Kidney (tissue), 14 donors: ENCODE data around the gene ZMYND15. TPM values are rescaled to one million over a fixed set of nuclear protein-coding genes. Genes with fewer than 3 reads are reported as not detected.

Experiments used
- DNase-seq, 5 donors: peaks; one replicate each; pipeline ENCODE4 v3.0.0-alpha.2; 2013 to 2020
- FAIRE-seq: peaks from 2 replicates; lab custom pipeline; 2012; peaks lifted over from hg19 to GRCh38; lab: Jason Lieb, UNC
- H3K27ac ChIP-seq, 2 donors: one replicate each; pipeline ENCODE4 v1.7.0; 2013; ENCODE audit warnings: low read depth in 2 of 2, low read length in 2 of 2, inconsistent platforms in 1 of 2
- H3K27me3 ChIP-seq: one replicate; pipeline ENCODE4 v1.7.1; 2013; ENCODE audit warnings: low read length, inconsistent platforms; ENCODE audit not compliant: control insufficient read depth, insufficient read depth
- H3K36me3 ChIP-seq, 3 donors: one replicate each; pipeline versions ENCODE4 v1.7.0 to v1.7.1; 2013; ENCODE audit warnings: low read length in 3 of 3, control low read depth in 1 of 3, inconsistent platforms in 1 of 3; ENCODE audit not compliant: insufficient read depth in 3 of 3, control insufficient read depth in 2 of 3
- H3K4me1 ChIP-seq, 3 donors: one replicate each; pipeline versions ENCODE4 v1.7.0 to v1.7.1; 2013; ENCODE audit warnings: low read length in 3 of 3, inconsistent platforms in 1 of 3, low read depth in 1 of 3; ENCODE audit not compliant: control insufficient read depth in 2 of 3, insufficient read depth in 2 of 3
- H3K4me3 ChIP-seq, 3 donors: one replicate each; pipeline versions ENCODE4 v1.7.0 to v1.8.1; 2013; ENCODE audit warnings: low read length in 3 of 3, control low read depth in 1 of 3, inconsistent platforms in 1 of 3
- H3K9ac ChIP-seq, 3 donors: one replicate each; pipeline versions ENCODE4 v1.7.0 to v1.7.1; 2013; ENCODE audit warnings: low read length in 3 of 3, control low read depth in 1 of 3, inconsistent platforms in 1 of 3
- H3K9me3 ChIP-seq, 3 donors: one replicate each; pipeline versions ENCODE4 v1.7.0 to v1.7.1; 2013; ENCODE audit warnings: low read length in 3 of 3, control low read depth in 1 of 3, inconsistent platforms in 1 of 3; ENCODE audit not compliant: control insufficient read depth in 2 of 3, insufficient read depth in 1 of 3
- intact Hi-C: fragments of 100-400 bp; cut with DNase I; formaldehyde crosslinking; loops from one replicate; pipeline ENCODE4 v1.11.1; 2022
- polyA plus RNA-seq: library from polyadenylated mRNA; stranded (reverse); fragments of 350-450 nt; fragmentation: Illumina TruSeq; extraction: RNeasy Lipid Tissue Mini Kit (QIAGEN cat#74804); gene quantifications from one replicate; pipeline ENCODE4 v1.2.3, GENCODE V29; 2014; ENCODE audit warnings: low read depth, low replicate concordance; ENCODE audit not compliant: insufficient read depth
- total RNA-seq: library from RNA; stranded (reverse); fragmentation: NEBNext Ultra II Directional; extraction: Animal tissue kit (Norgen Biotek cat#: 25700); gene quantifications from one replicate; pipeline ENCODE4 v1.2.1, GENCODE V29; 2021
- TF ChIP-seq, protein P1 (sequence below): IDR thresholded peaks from 3 replicates; pipeline ENCODE4 v1.5.1; 2012; ENCODE audit warnings: mild to moderate bottlenecking, moderate library complexity, borderline replicate concordance; ENCODE audit not compliant: insufficient read depth; ENCODE audit errors: extremely low read depth
- donor health status: control.
- donor health status: control.
- donor health status: control.
- donor health status: control.
- donor health status: control.
- donor health status: DM: yes; HTN: yes; CAD: no.
- donor health status: Normal renal cell carcinoma (clear cell type).

ZMYND15 gene
- total and polyA plus RNA-seq, 2 donors from 2014 or later = 1.3 to 5.1 TPM

DNA sequence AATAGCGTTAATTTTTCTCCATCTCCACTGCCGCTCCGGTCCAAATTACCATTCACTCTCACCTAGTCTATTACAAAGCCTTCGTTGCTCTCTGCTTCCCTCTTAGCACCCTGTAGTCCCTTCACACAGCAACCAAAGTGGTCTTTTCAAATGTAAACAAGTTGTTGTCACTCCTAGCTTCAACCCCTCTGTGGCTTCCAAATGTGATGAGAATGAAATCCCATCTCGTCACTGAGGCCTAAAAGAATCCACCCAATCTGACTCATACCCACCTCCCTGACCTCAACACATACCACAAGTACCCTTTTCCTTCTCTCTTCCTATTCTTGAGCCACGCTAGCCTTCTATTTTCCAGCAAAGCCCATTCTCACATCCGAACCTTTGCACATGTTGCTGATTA is 33.5 kb upstream of the ZMYND15 start:
- H3K4me1 ChIP-seq = peaks cover 0 to 12% (median 3%) of the 10 kb centered on the region in 3 donors
- H3K36me3 ChIP-seq = no peaks in the 10 kb centered on the region
- TF ChIP-seq, protein P1, sequence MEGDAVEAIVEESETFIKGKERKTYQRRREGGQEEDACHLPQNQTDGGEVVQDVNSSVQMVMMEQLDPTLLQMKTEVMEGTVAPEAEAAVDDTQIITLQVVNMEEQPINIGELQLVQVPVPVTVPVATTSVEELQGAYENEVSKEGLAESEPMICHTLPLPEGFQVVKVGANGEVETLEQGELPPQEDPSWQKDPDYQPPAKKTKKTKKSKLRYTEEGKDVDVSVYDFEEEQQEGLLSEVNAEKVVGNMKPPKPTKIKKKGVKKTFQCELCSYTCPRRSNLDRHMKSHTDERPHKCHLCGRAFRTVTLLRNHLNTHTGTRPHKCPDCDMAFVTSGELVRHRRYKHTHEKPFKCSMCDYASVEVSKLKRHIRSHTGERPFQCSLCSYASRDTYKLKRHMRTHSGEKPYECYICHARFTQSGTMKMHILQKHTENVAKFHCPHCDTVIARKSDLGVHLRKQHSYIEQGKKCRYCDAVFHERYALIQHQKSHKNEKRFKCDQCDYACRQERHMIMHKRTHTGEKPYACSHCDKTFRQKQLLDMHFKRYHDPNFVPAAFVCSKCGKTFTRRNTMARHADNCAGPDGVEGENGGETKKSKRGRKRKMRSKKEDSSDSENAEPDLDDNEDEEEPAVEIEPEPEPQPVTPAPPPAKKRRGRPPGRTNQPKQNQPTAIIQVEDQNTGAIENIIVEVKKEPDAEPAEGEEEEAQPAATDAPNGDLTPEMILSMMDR = no peak
- no peaks in the 10 kb centered on the region for H3K27me3 ChIP-seq
- no peaks in the 10 kb centered on the region for H3K9me3 ChIP-seq
- no peak overlapping the region for H3K4me3 ChIP-seq
- intact Hi-C loops = no loop called here
- FAIRE-seq = no peak
- H3K27ac ChIP-seq = no peak overlapping the region
- no peak for DNase-seq
- H3K9ac ChIP-seq = no peak overlapping the region

DNA sequence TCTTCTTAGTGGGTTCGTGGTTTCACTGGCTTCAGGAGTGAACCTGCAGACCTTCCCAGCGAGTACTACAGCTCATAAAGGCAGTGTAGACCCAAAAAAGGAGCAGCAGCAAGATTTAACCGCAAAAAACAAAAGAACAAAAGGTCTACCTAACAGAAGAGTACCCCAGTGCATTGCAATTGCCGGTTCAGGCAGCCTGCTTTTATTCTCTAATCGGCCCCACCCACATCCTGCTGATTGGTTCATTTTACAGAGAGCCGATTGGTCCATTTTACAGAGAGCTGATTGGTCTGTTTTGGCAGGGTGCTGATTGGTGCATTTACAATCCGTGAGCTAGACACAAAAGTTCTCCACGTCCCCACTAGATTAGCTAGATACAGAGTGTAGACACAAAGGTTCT is 31.2 kb upstream of the ZMYND15 start:
- Histone ChIP-seq H3K4me1 (peaks cover 0 to 17% (median 16%) of the 10 kb centered on the region in 3 donors), H3K9me3 (no peaks in the 10 kb centered on the region), H3K27ac (no peak overlapping the region), H3K9ac (no peak overlapping the region), H3K27me3 (no peaks in the 10 kb centered on the region), H3K36me3 (no peaks in the 10 kb centered on the region), H3K4me3 (no peak overlapping the region)
- intact Hi-C loops = no loop called here
- FAIRE-seq = no peak
- TF ChIP-seq, protein P1 = no peak
- peak in 3 of 5 donors; percentile 20 to 25 (median 21) for DNase-seq

DNA sequence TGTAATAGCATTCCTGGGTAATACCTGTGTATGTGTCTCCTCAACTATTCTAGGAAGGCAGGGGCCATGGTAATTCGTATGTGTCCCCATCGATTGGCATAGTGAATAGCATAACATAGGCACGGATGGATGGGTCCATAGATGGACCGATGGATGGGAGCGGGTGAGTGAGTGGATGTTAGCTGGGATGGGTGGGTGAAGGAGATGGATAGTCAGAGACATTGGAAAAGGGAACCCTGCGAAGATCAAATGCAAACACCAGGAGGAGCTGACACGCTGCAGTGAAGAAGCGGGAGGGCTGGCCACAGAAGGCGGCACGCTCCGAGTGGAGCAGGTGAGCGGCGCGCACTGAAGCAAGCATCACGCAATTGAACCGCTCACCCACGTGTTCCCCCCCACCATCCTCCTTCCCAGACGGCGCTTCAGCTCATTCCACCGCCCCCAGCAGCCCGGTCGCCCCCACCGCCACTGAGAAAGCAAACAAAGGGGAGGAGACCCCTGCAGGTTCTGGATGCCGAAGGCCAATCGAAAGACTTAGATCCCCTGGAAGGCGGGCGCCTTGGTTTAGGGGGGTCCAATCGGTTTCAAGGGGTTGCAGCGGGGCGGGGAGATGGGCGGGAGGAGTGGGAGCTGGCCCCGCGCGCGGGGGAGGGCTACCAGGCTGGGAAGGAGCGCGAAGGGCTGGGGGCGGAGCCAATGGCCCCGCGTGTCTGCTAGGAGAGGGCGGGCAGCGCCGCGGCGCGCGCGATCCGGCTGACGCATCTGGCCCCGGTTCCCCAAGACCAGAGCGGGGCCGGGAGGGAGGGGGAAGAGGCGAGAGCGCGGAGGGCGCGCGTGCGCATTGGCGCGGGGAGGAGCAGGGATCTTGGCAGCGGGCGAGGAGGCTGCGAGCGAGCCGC is 29.6 kb upstream of the ZMYND15 start, which contains the start of gene ARRB2:
TSS of gene ARRB2 (plus strand) at position 839 of the 899 bp plus-strand sequence. CDS start 90 bp downstream, outside the sequence.
- H3K4me3 ChIP-seq = peak within 1 kb of the TSS; percentile 61 to 64 (median 62)

More for the DNA sequence above, 29.6 kb upstream of the ZMYND15 start, which contains the start of gene ARRB2:
- intact Hi-C loops = no loop called here
- peak within 1 kb of the TSS; percentile 40 to 69 (median 55) for H3K9ac ChIP-seq
- peak; percentile 99 to 100 (median 99) for DNase-seq
- TF ChIP-seq, protein P1 = peak; percentile 67
- no peaks in the 10 kb centered on the region for H3K9me3 ChIP-seq
- no peaks in the 10 kb centered on the region for H3K27me3 ChIP-seq
- H3K27ac ChIP-seq = peak within 1 kb of the TSS; percentile 63 to 80
- peaks cover 0 to 17% (median 16%) of the 10 kb centered on the region in 3 donors for H3K4me1 ChIP-seq
- FAIRE-seq = no peak
- no peaks in the 10 kb centered on the region for H3K36me3 ChIP-seq
